CD4-positive, alpha-beta T cell treated with Interleukin-6 for 4 hours (primary cell): Measurements from ENCODE around the gene CAMTA1.

Experiments
- DNase-seq: peaks from one replicate; pipeline ENCODE4 v3.0.0-alpha.2; 2020; ENCODE audit warnings: mixed read lengths

The CAMTA1 gene

GRCh38 chr1:7047866-7048265, 262.6 kb downstream of the CAMTA1 start:
- DNase-seq, result no peak

- DNase-seq, result no peak
Measured at GRCh38 chr1:7048395-7048794, 263.1 kb downstream of the CAMTA1 start.

- DNase-seq, result no peak
Measured at GRCh38 chr1:7049913-7050625, 264.8 kb downstream of the CAMTA1 start.

GRCh38 chr1:7050751-7051665, 265.8 kb downstream of the CAMTA1 start:
- DNase-seq, result no peak

DNA sequence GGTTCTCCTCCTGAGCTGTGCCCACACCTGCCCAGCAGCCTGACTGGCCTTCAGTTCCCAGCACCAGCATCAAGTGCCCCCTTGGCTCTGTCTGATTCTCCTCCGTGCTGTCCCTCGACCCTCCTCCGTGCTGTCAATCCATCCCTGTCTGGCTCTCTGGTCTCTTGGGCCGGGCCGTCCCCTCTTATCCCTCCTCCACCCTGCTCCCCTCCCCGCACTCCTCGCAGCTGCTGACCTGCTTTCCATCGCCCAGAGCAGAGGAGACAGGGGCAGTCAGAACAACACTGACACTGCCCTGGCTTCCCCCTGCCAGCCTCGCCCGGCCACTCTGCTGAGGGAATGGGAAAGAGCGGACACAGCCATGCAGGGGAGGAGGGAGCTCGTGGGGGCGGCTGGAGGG, 267.4 kb downstream of the CAMTA1 start:
- DNase-seq, result no peak

DNA sequence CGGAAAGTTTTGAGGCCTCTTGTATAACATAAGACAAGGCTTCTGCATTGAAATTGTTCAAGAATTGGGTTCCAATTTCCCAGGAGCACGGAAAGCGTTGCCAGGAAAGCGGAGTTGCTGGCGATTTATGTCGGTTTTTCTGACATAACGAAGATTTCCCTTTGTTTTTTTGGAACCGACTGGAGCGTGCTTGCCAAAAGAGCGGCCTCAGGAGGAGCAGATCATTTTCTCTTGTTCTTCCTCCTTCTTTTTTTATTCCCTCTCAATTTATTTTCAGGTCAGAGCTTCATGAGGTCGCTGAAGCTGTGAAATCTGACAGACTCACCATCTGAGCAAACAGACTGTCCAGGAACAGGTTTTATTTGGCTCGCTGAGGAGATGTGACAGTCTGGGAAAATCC, 275.5 kb downstream of the CAMTA1 start:
- no peak for DNase-seq

DNA sequence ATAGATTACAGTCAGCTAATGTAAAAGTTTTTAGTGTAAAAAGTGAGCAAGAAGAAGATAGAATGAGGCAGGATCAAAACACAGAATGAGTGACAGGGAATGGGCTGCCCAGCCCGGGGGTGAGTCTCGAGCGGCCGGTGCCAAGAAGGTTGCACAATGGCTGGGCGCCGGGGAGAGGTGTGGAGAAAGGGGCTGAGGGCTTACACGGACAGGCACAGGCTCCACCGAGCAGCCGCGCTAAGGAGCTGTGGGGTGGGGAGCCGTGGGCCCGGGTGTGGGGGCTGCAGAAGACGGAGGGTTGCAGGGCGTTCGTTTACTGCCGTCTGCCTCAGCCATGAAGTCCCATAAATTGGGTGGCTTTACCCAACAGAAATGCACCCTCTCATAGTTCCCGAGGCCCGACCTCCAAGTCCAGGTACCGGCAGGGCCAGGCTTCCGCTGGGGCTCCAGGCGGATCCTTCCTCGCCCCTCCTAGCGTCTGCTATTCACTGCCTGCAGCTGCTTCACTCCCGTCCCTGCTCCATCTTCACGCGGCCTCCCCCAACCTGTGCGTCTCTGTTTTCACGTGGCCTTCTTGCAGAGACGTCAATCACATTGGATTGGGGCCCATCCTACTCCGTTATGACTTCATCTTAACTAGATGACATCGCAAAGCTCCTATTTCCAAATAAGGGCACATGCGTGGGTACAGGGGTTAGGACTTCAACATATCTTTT, 277.2 kb downstream of the CAMTA1 start:
- no peak for DNase-seq

- DNase-seq, result no peak
Measured at GRCh38 chr1:7063981-7064380, 278.7 kb downstream of the CAMTA1 start.

DNA sequence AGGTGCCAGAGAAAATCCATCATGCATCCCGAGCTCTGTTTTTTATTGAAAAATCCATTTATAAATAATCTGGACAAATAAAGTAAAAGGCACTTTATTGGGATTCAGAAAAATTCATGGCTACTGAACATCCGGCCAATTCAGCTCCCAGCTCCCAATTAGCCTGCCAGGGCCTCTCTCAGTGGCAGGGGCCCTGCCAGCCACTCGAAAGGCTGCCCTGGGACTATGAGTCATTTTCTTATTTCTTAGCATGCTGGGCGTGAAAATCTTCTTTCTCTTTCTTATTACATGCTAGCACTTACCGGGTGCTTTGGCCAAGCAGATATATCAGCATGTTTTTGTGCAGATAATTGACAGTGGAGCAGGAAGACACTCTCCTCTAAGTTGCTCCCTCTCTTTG, 283.3 kb downstream of the CAMTA1 start:
- DNase-seq, result no peak

DNA sequence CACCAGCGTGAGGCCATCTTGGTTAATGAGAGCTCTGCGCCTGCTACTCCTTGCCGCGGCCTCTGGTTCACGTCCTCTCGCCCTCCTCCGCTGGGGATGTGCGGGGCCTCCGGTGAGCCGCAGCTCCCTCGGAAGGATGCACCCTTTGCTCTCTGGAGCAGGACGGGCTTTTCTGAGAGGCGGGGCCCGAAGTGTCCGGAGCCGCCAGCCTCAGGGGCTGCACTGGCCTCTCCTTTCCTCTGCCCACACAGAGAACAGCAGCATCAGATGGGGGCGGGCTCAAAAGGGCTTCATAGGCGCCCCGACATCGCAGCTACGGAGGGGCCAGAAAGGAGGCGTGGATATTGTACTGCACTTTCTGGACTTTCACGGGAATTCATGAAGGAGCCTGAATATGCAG, 284.7 kb downstream of the CAMTA1 start:
- no peak for DNase-seq

GRCh38 chr1:7070389-7071029, 285.3 kb downstream of the CAMTA1 start:
- peak; percentile 46 for DNase-seq

DNA sequence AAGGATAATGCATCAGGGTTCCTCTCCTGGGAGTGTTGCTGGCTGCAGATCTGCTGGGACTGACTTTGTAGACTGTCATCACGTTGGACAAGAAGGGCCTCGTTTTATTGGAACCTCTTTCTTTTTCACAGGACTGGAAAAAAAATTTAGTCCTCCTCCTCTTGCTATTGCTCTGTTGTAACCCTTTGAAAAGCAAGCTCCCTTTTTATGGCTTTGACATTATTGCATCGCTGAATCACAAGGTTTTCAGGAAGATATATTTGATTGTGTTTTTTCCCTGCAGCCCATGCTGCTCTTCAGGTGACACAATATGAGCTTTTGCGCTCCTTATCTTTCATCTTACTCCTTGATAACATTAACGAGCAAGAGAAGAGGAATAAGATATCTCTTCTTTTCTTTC, 290.9 kb downstream of the CAMTA1 start:
- no peak for DNase-seq

- DNase-seq, result no peak
Measured at GRCh38 chr1:7076572-7076971, 291.3 kb downstream of the CAMTA1 start.

GRCh38 chr1:7077136-7077535, 291.9 kb downstream of the CAMTA1 start:
- DNase-seq, result no peak

- no peak for DNase-seq
Measured at GRCh38 chr1:7077970-7078369, 292.7 kb downstream of the CAMTA1 start.

DNA sequence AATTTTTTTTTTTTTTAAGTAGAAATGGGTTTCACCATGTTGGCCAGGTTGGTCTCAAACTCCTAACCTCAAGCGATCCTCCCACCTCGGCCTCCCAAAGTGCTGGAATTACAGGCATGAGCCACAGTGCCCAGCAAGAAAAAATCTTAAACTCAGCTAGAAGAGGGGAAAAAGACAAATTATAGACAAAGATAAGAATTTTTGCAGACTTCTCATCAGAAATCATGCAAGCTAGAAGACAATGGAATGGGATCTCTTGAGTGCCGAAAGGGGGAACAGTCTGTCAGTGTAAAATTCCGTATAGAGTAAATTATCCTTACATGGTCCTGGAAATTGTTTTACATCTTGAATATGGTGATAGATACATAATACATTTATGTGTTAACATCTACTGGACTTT, 294.4 kb downstream of the CAMTA1 start:
- no peak for DNase-seq

GRCh38 chr1:7084232-7084894, 299.1 kb downstream of the CAMTA1 start:
- DNase-seq, result no peak

GRCh38 chr1:7085521-7085920, 300.3 kb downstream of the CAMTA1 start:
- no peak for DNase-seq

DNA sequence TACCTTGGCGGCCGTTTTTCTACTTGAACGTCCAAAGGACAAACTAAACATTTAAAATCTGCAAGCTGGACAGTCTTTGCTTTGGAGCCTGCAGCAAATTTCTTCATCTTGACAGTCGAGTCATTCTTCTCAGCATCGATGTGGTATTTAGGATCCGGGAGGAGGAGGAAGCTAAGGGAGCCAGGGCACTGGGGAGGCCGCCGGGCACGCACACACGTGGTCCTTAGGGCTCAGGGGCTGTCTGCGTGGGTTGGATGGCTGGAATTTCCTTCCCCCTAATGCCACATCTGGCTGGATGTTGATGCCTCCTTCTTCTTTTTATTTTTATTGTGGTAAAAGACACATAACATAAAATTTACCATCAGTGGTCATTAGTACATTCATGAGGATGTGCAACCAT, 300.9 kb downstream of the CAMTA1 start:
- DNase-seq, result no peak

DNA sequence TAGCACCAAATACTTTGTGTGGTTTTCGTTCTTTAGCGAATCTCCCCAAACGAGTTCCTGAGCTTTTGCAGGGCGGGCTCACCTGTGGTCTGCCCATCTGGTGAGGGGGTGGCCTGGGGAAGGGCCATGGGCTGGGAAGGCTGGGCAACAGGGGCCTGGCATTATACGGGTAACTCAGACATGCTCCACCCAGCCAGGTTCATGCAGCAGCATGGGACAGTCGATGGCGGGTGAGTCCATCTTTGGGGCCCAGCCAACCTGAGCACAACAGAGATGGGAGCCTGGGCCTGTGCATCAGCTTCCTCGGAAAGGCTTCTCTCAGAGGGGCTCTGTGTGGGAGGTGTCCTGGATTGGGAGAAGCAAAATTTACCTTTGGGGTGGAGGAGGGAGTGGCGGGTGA, 302.6 kb downstream of the CAMTA1 start:
- no peak for DNase-seq

GRCh38 chr1:7089497-7089896, 304.2 kb downstream of the CAMTA1 start:
- DNase-seq, result no peak

DNA sequence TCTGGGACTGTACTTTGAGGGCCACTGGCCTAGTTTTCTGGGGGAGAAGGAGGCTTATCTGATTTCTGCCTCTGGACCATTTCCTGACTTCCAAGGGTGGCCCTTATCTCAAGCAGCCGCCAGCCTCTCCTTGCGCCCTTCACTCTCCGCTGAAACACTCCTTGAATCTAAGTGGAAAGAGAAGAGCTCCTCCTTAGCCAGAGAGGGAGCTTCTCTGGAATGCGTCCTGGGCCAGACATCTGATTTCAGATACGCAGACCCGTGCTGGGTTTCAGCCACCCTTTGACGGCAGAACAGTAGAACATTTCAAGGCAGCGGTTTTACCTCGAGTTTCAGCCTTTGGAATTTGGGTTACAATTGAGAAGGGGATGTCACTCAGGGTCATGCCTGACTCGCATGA, 308.0 kb downstream of the CAMTA1 start:
- no peak for DNase-seq

GRCh38 chr1:7094086-7094485, 308.8 kb downstream of the CAMTA1 start:
- no peak for DNase-seq
